K562 (cell line): ENCODE data around the gene SDC3. TPM values are rescaled to one million over a fixed set of nuclear protein-coding genes. Genes with fewer than 3 reads are reported as not detected.

Experiments
- ARID2 ChIP-seq: fragments of 450-650 bp; IDR thresholded peaks from 2 replicates; pipeline ENCODE4 v1.6.1; 2017; ENCODE audit warnings: antibody characterized with exemption, mild to moderate bottlenecking
- BRF2 ChIP-seq: IDR thresholded peaks from 3 replicates; pipeline ENCODE4 v1.6.1; 2011; ENCODE audit warnings: borderline replicate concordance, mild to moderate bottlenecking; ENCODE audit not compliant: insufficient read length, insufficient read depth
- CBX5 ChIP-seq: IDR thresholded peaks from 2 replicates; pipeline ENCODE4 v1.6.1; 2014; ENCODE audit warnings: low read depth, borderline replicate concordance
- CHD2 ChIP-seq: IDR thresholded peaks from 2 replicates; pipeline ENCODE4 v1.6.1; 2011; ENCODE audit warnings: low read depth, low read length
- EGR1 ChIP-seq: fragments of 450-650 bp; conservative IDR thresholded peaks from 2 replicates; pipeline ENCODE4 v1.6.1; 2017; ENCODE audit warnings: mild to moderate bottlenecking
- ESRRA ChIP-seq: fragments of 450-650 bp; IDR thresholded peaks from 2 replicates; pipeline ENCODE4 v1.6.1; 2014; ENCODE audit warnings: low read depth, mild to moderate bottlenecking, moderate library complexity, borderline replicate concordance
- FOXK1 ChIP-seq: sonication (generic); formaldehyde crosslinking; IDR thresholded peaks from 2 replicates; pipeline ENCODE4 v1.8.0; 2022; ENCODE audit warnings: missing genetic modification reagents, mild to moderate bottlenecking, borderline replicate concordance
- FUS ChIP-seq: fragments of 200-400 bp; formaldehyde crosslinking; optimal IDR thresholded peaks from 2 replicates; pipeline ENCODE3; 2017; ENCODE audit warnings: low read depth, low read length
- KLF1 ChIP-seq: fragments of 450-650 bp; IDR thresholded peaks from 2 replicates; pipeline ENCODE4 v1.6.1; 2016; ENCODE audit warnings: missing genetic modification characterization, missing compliant biosample characterization
- MAFF ChIP-seq: IDR thresholded peaks from 2 replicates; pipeline ENCODE4 v1.6.1; 2012; ENCODE audit warnings: low read length, improper control_type of control experiment
- MIER1 ChIP-seq: fragments of 450-650 bp; IDR thresholded peaks from 2 replicates; pipeline ENCODE4 v1.6.1; 2016; ENCODE audit warnings: antibody characterized with exemption, mild to moderate bottlenecking, low read depth
- MITF ChIP-seq: IDR thresholded peaks from 2 replicates; pipeline ENCODE4 v1.6.1; 2014; ENCODE audit warnings: antibody characterized with exemption
- PBX2 ChIP-seq, 2 experiments: IDR thresholded peaks in 1 of 2; conservative IDR thresholded peaks in 1 of 2; 2 replicates each; pipeline ENCODE4 v1.6.1; 2016; ENCODE audit warnings: low read depth in 2 of 2, mild to moderate bottlenecking in 1 of 2, missing compliant biosample characterization in 1 of 2, missing genetic modification characterization in 1 of 2, moderate library complexity in 1 of 2
- PTTG1 ChIP-seq: fragments of 450-650 bp; IDR thresholded peaks from 2 replicates; pipeline ENCODE4 v1.6.1; 2016; ENCODE audit warnings: low read depth, mild to moderate bottlenecking, missing genetic modification characterization, missing compliant biosample characterization
- TARDBP ChIP-seq: fragments of 450-650 bp; IDR thresholded peaks from 2 replicates; pipeline ENCODE4 v1.6.1; 2016
- ZBTB11 ChIP-seq, 3 experiments: fragments of 200-800 bp in 1 of 3; fragments of 250-450 bp in 1 of 3; fragments of 450-650 bp in 1 of 3; sonication (Bioruptor Pico) in 1 of 3; sonication (Bioruptor generic) in 1 of 3; formaldehyde crosslinking in 1 of 3; IDR thresholded peaks; 2 replicates each; pipeline versions ENCODE4 v1.6.1 to v1.8.0; 2016 to 2022; ENCODE audit warnings: mild to moderate bottlenecking in 2 of 3, missing genetic modification characterization in 2 of 3, missing compliant biosample characterization in 1 of 3, moderate library complexity in 1 of 3
- ZFP30 ChIP-seq: fragments of 250-450 bp; sonication (Bioruptor Pico); IDR thresholded peaks from 2 replicates; pipeline ENCODE4 v1.8.0; 2022; ENCODE audit warnings: moderate library complexity, mild to moderate bottlenecking, inconsistent platforms, borderline replicate concordance
- ZNF24 ChIP-seq: fragments of 450-650 bp; IDR thresholded peaks from 2 replicates; pipeline ENCODE4 v1.6.1; 2016
- ZNF444 ChIP-seq: fragments of 250-450 bp; sonication (Bioruptor Pico); IDR thresholded peaks from 2 replicates; pipeline ENCODE4 v1.4.0; 2020; ENCODE audit warnings: mild to moderate bottlenecking, moderate library complexity
- ZNF696 ChIP-seq: fragments of 250-450 bp; sonication (Bioruptor Pico); conservative IDR thresholded peaks from 2 replicates; pipeline ENCODE4 v1.4.0; 2020; ENCODE audit warnings: mild to moderate bottlenecking, moderate library complexity
- polyA plus RNA-seq, 8 experiments: library from polyadenylated mRNA; depleted of rRNA in 4 of 8; stranded (reverse) in 5 of 8; unstranded in 3 of 8; fragments of >200 nt; fragmentation: Nextera tagmentation in 2 of 8; fragmentation: Illumina TruSeq in 1 of 8; extraction: Ambion mirVana in 2 of 8; extraction: Trizol in 1 of 8; gene quantifications; 2 replicates each; pipeline versions ENCODE4 v1.2.1 to v1.2.3, GENCODE V29; 2011 to 2014; ENCODE audit warnings: inconsistent platforms in 1 of 8, missing spikeins in 1 of 8
- total RNA-seq, 7 experiments: library from RNA; depleted of rRNA in 6 of 7; stranded (reverse); fragments of >200 nt in 6 of 7; fragmentation: Illumina TruSeq in 2 of 7; extraction: Trizol in 2 of 7; gene quantifications; 2 replicates each; pipeline versions ENCODE4 v1.2.1 to v1.2.3, GENCODE V29; 2011 to 2021; ENCODE audit warnings: low replicate concordance in 1 of 7

Gene SDC3
- total and polyA plus RNA-seq, 9 of the 15 experiments (the other 6 are each of a cell fraction or from before 2014, with no cell fraction given), result 0.38 to 44.1 (median 12.1) TPM

- no peak for TF ChIP-seq ZBTB11 (CRISPR knock-in tag; IDR thresholded peaks at IDR 0.05)
- TF ChIP-seq CHD2, result no peak
- TF ChIP-seq ESRRA, result no peak
- TF ChIP-seq ARID2, result no peak
- no peak for TF ChIP-seq ZNF696 (CRISPR knock-in tag)
- no peak for TF ChIP-seq BRF2
- no peak for TF ChIP-seq FOXK1 (CRISPR knock-in tag)
- TF ChIP-seq KLF1 (tag), result no peak
- no peak for TF ChIP-seq TARDBP
- TF ChIP-seq ZFP30 (CRISPR knock-in tag), result no peak
- TF ChIP-seq MITF, result no peak
- no peak for TF ChIP-seq ZNF444 (CRISPR knock-in tag)
- no peak for TF ChIP-seq FUS
- TF ChIP-seq MIER1, result no peak
- TF ChIP-seq ZNF24, result no peak; the same call in 1 of the 2 replicates
- TF ChIP-seq MAFF, result no peak
- no peak for TF ChIP-seq EGR1
- no peak for TF ChIP-seq PBX2 (CRISPR knock-in tag; IDR thresholded peaks at IDR 0.05; ENCODE audit: low read depth)
- no peak for TF ChIP-seq PBX2 (tag; conservative IDR thresholded peaks at IDR 0.05; ENCODE audit: low read depth)
- no peak for TF ChIP-seq CBX5
- peak; percentile 41; the same call in 1 of the 2 replicates for TF ChIP-seq PTTG1 (tag)
Measured at GRCh38 chr1:30895944-30896660, 12.5 kb downstream of the SDC3 start (continued).
